HepG2 (cell line): ENCODE data around the gene CASS4. TPM values are rescaled to one million over a fixed set of nuclear protein-coding genes. Genes with fewer than 3 reads are reported as not detected.

Experiments used
- ATAC-seq: fragments of 200-7000 bp; cut with Tn5 transposase; 3 replicates; pipeline ENCODE4 v1.9.1; 2020; ENCODE audit warnings: mild to moderate bottlenecking, moderate library complexity
- BruUV-seq: library from RNA; stranded (reverse); fragments of 400-500 nt; replicated peaks from 2 replicates; lab custom pipeline; 2021; lab: Mats Ljungman, UMichigan
- CTCF ChIA-PET: fragments of 300-600 bp; formaldehyde crosslinking; extraction: SDS; loops from one replicate; lab custom pipeline; 2021; ENCODE audit warnings: low total read pairs, inconsistent platforms, low intra/inter-chr PET ratio; lab: Yijun Ruan, JAX
- POLR2A ChIA-PET: fragments of 350-600 bp; sonication (Branson Sonifier 250); formaldehyde crosslinking; loops from one replicate; lab custom pipeline; 2020; ENCODE audit warnings: antibody characterized with exemption, inconsistent platforms; lab: Yijun Ruan, JAX
- DNase-seq: peaks from one replicate; pipeline ENCODE4 v3.0.0-alpha.2; 2015; ENCODE audit warnings: low spot score
- FAIRE-seq: peaks from 3 replicates; lab custom pipeline; 2011; peaks lifted over from hg19 to GRCh38; lab: Jason Lieb, UNC
- H2AFZ ChIP-seq: one replicate; pipeline ENCODE4 v1.6.1; 2011; ENCODE audit warnings: low read length, inconsistent platforms
- H3K27ac ChIP-seq: fragments of 300-600 bp; 3 replicates; pipeline ENCODE4 v1.8.0; 2011; ENCODE audit warnings: mixed run types, mild to moderate bottlenecking, mixed read lengths, low read length, inconsistent platforms; ENCODE audit not compliant: insufficient read depth; ENCODE audit errors: extremely low read length
- H3K27me3 ChIP-seq, 2 experiments: fragments of 200-600 bp in 1 of 2; 2 replicates in 1 of 2; 3 replicates in 1 of 2; pipeline versions ENCODE4 v1.6.0 to v1.8.0; 2011; ENCODE audit warnings: low read length in 2 of 2, mild to moderate bottlenecking in 2 of 2, moderate library complexity in 2 of 2, inconsistent platforms in 1 of 2; ENCODE audit not compliant: insufficient read depth in 2 of 2, control insufficient read depth in 1 of 2
- H3K36me3 ChIP-seq, 2 experiments: fragments of 200-600 bp in 1 of 2; replicated peaks in 1 of 2; 2 replicates in 1 of 2; 3 replicates in 1 of 2; pipeline versions ENCODE4 v1.5.1 to v1.8.0; 2011; ENCODE audit warnings: low read length in 2 of 2, inconsistent platforms in 1 of 2; ENCODE audit not compliant: insufficient read depth in 2 of 2, control insufficient read depth in 1 of 2
- H3K4me1 ChIP-seq: 2 replicates; pipeline ENCODE4 v1.5.1; 2012; ENCODE audit warnings: low read length, inconsistent platforms; ENCODE audit not compliant: insufficient read depth
- H3K4me2 ChIP-seq: 2 replicates; pipeline ENCODE4 v1.6.0; 2011; ENCODE audit warnings: low read depth, low read length, inconsistent platforms
- H3K4me3 ChIP-seq, 3 experiments: fragments of 200-600 bp in 1 of 3; sonication (generic), shearing (Covaris generic) in 1 of 3; replicated peaks in 1 of 3; 2 replicates each; pipeline ENCODE4 v1.5.1; 2011 to 2016; ENCODE audit warnings: low read length in 3 of 3, inconsistent platforms in 2 of 3, low read depth in 2 of 3, mild to moderate bottlenecking in 2 of 3, control low read depth in 1 of 3, mixed read lengths in 1 of 3; ENCODE audit not compliant: insufficient read depth in 1 of 3
- H3K79me2 ChIP-seq: one replicate; pipeline ENCODE4 v1.6.1; 2011; ENCODE audit warnings: low read length, inconsistent platforms; ENCODE audit not compliant: insufficient read depth
- H3K9ac ChIP-seq: 2 replicates; pipeline ENCODE4 v1.6.0; 2011; ENCODE audit warnings: mild to moderate bottlenecking, low read depth, low read length, inconsistent platforms; ENCODE audit not compliant: insufficient read depth
- H3K9me3 ChIP-seq: 2 replicates; pipeline ENCODE4 v1.5.1; 2012; ENCODE audit warnings: mild to moderate bottlenecking, low read length
- H4K20me1 ChIP-seq: 2 replicates; pipeline ENCODE4 v1.6.0; 2011; ENCODE audit warnings: inconsistent platforms, mild to moderate bottlenecking, low read length, moderate library complexity; ENCODE audit not compliant: insufficient read depth
- EEA1 ChIP-seq: sonication (generic); formaldehyde crosslinking; IDR thresholded peaks from 2 replicates; pipeline ENCODE4 v1.5.1; 2020; ENCODE audit warnings: mild to moderate bottlenecking, missing genetic modification reagents, borderline replicate concordance
- RBM22 ChIP-seq: fragments of 200-400 bp; formaldehyde crosslinking; optimal IDR thresholded peaks from 2 replicates; pipeline ENCODE3; 2017; ENCODE audit warnings: mild to moderate bottlenecking, low read length, moderate library complexity
- UBTF ChIP-seq: sonication (generic); formaldehyde crosslinking; IDR thresholded peaks from 2 replicates; pipeline ENCODE4 v1.4.0; 2020; ENCODE audit warnings: mild to moderate bottlenecking, missing genetic modification reagents
- ZBTB34 ChIP-seq: sonication (generic); formaldehyde crosslinking; IDR thresholded peaks from 2 replicates; pipeline ENCODE4 v1.8.0; 2022; ENCODE audit warnings: mild to moderate bottlenecking, missing genetic modification reagents
- ZNF446 ChIP-seq: sonication (generic); formaldehyde crosslinking; IDR thresholded peaks from 2 replicates; pipeline ENCODE4 v1.5.0; 2020; ENCODE audit warnings: mild to moderate bottlenecking, missing genetic modification reagents
- ZNF646 ChIP-seq: sonication (generic); formaldehyde crosslinking; IDR thresholded peaks from 2 replicates; pipeline ENCODE4 v1.9.0; 2021; ENCODE audit warnings: mild to moderate bottlenecking, missing genetic modification reagents
- whole genome bisulfite sequencing: methylation state at CpG from one replicate; pipeline ENCODE4 v1.1.6; 2017; ENCODE audit warnings: low lambda C conversion rate; 5-methylcytosine and 5-hydroxymethylcytosine counted together
- in situ Hi-C: cut with HindIII; loops from 2 replicates; pipeline ENCODE4 v1.10.0; 2017; ENCODE audit warnings: low pct_unique_long_range_greater_than_20kb; ENCODE audit not compliant: extremely low pct_ligation_motif_present
- intact Hi-C: fragments of 100-400 bp; cut with micrococcal nuclease; formaldehyde crosslinking; loops from one replicate; pipeline ENCODE4 v1.10.0; 2022; ENCODE audit not compliant: unreplicated experiment
- polyA plus RNA-seq, 8 experiments: library from polyadenylated mRNA; depleted of rRNA in 3 of 8; stranded (reverse) in 7 of 8; unstranded in 1 of 8; fragments of >200 nt; fragmentation: Illumina TruSeq in 4 of 8; extraction: Trizol in 4 of 8; gene quantifications; 2 replicates each; pipeline versions ENCODE4 v1.2.1 to v1.2.3, GENCODE V29; 2011 to 2016; ENCODE audit warnings: low read depth in 4 of 8, missing spikeins in 1 of 8, mixed read lengths in 1 of 8; ENCODE audit not compliant: insufficient read depth in 1 of 8
- total RNA-seq, 5 experiments: library from RNA; depleted of rRNA; stranded (reverse); fragments of >200 nt; fragmentation: Illumina TruSeq; extraction: Trizol; gene quantifications; 2 replicates each; pipeline ENCODE4 v1.2.3, GENCODE V29; 2016; ENCODE audit warnings: low read depth in 1 of 5

CASS4 gene
- total and polyA plus RNA-seq, 2 of the 13 experiments (the other 11 are each of a cell fraction or from before 2014, with no cell fraction given): 0.17 to 0.49 TPM

- Histone ChIP-seq H3K4me3 (no peak overlapping the region), H3K4me2 (no peak overlapping the region), H3K36me3 (peaks cover 37 to 93% of the 10 kb centered on the region in 2 experiments), H3K27me3 (no peaks in the 10 kb centered on the region), H3K4me1 (no peaks in the 10 kb centered on the region), H2AFZ (no peak overlapping the region), H3K9me3 (no peaks in the 10 kb centered on the region), H3K9ac (no peak overlapping the region), H3K27ac (no peak overlapping the region), H4K20me1 (peaks cover 5% of the 10 kb centered on the region; the same call in 1 of the 2 replicates), H3K79me2 (peaks cover 48% of the 10 kb centered on the region)
- FAIRE-seq: no peak
- ChIA-PET CTCF (no interaction called here), POLR2A (interaction anchor here (1.1 to 4.4 kb wide), 3 partner anchors 10 to 19 kb away, joined by 3 to 14 read pairs (median 4); partner anchors contain the start of genes AURKA, CSTF1 and FAM210B)
- no peak for ATAC-seq
- in situ Hi-C loops: no loop called here
- intact Hi-C loops: no loop called here
- no peak for DNase-seq
- TF ChIP-seq EEA1 (no peak), ZNF446 (no peak), ZNF646 (0 out of 2 replicates have a peak, but pooled peaks have one; percentile 19), UBTF (no peak), RBM22 (peak; percentile 46), ZBTB34 (CRISPR knock-in tag) (no peak)
- 97% methylated on average over 1 of the region's 1 CpG for WGBS
- no TSS peak for BruUV-seq
These were observed 39.2 kb upstream of the CASS4 start for GRCh38 chr20:56372850-56373249.
